Measurements from ENCODE around the gene CELSR1.

- no peak for TF ChIP-seq CTCF (IDR thresholded peaks at IDR 0.05; ENCODE audit: low read length)
- TF ChIP-seq EZH2 (optimal IDR thresholded peaks at IDR 0.05; ENCODE audit: low read depth, low read length), result no peak
- TF ChIP-seq EZH2phosphoT487 (IDR thresholded peaks at IDR 0.05; ENCODE audit: low read length), result no peak
Measured at GRCh38 chr22:46410291-46410808, 127.1 kb downstream of the CELSR1 start.
